Measurements from ENCODE around the gene FGF1. TPM values are rescaled to one million over a fixed set of nuclear protein-coding genes. Genes with fewer than 3 reads are reported as not detected.

Gene FGF1
- total RNA-seq, 2 donors from 2014 or later = 0.77 TPM; not detected in 1

GRCh38 chr5:142660196-142660595 lies 25.7 kb downstream of the FGF1 start:
- H3K4me3 ChIP-seq (ENCODE audit: low read length) = no peak overlapping the region
- H3K27me3 ChIP-seq (ENCODE audit: control insufficient read depth, insufficient read depth, low read length, poor library complexity, severe bottlenecking) = no peaks in the 10 kb centered on the region
- H3K27ac ChIP-seq (ENCODE audit: low read depth, low read length) = no peak overlapping the region
- H3K27me3 Mint-ChIP-seq (ENCODE audit: insufficient read depth) = peaks cover 2% of the 10 kb centered on the region
- H3K4me1 ChIP-seq (ENCODE audit: control insufficient read depth, insufficient read depth, low read length) = peaks cover 5% of the 10 kb centered on the region
- H3K9me3 ChIP-seq (ENCODE audit: control insufficient read depth, low read length) = no peaks in the 10 kb centered on the region
- peaks cover 21% of the 10 kb centered on the region for H3K4me1 Mint-ChIP-seq
- H3K36me3 Mint-ChIP-seq (ENCODE audit: low read depth) = no peaks in the 10 kb centered on the region
- WGBS, 2 experiments (ENCODE audit: insufficient coverage in 1 of 2, insufficient read length in 1 of 2) = 93 to 95% methylated on average over 6 to 10 of the region's 10 CpGs
- no peak overlapping the region for H3K4me3 Mint-ChIP-seq
- no peak overlapping the region for H3K27ac Mint-ChIP-seq
- no peak overlapping the region for H3K9ac ChIP-seq (ENCODE audit: extremely low read depth, low read length, poor library complexity, severe bottlenecking)
- H3K9me3 Mint-ChIP-seq = no peaks in the 10 kb centered on the region
- DNase-seq = no peak
- H3K36me3 ChIP-seq (ENCODE audit: control insufficient read depth, insufficient read depth, low read length) = no peaks in the 10 kb centered on the region
- TF ChIP-seq CTCF (conservative IDR thresholded peaks at IDR 0.05) = no peak

DNA sequence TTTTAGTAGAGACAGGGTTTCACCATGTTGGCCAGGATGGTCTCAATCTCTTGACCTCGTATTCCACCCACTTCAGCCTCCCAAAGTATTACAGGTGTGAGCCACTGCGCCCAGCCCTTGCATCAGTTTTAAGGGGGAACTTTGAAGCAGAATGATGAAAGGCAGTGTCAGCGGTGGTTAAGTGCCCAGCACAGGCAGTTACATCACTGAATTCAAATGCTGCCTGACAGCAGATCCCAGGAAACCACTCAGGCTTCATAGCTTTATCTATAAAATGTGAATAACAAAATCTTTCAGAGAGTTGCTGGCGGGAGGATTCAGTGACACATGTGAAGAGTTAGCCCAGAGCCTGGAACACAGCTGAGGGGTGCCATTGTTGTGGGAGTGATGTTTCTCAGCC lies 26.5 kb downstream of the FGF1 start:
- no peaks in the 10 kb centered on the region for H3K9me3 ChIP-seq (ENCODE audit: control insufficient read depth, low read length)
- WGBS, 2 experiments (ENCODE audit: insufficient coverage in 1 of 2, insufficient read length in 1 of 2) = 84 to 94% methylated on average over 2 to 4 of the region's 4 CpGs
- H3K9me3 Mint-ChIP-seq = no peaks in the 10 kb centered on the region
- H3K4me3 ChIP-seq (ENCODE audit: low read length) = no peak overlapping the region
- no peak for TF ChIP-seq CTCF (conservative IDR thresholded peaks at IDR 0.05)
- no peak overlapping the region for H3K27ac Mint-ChIP-seq
- DNase-seq = no peak
- no peaks in the 10 kb centered on the region for H3K27me3 ChIP-seq (ENCODE audit: control insufficient read depth, insufficient read depth, low read length, poor library complexity, severe bottlenecking)
- H3K4me1 Mint-ChIP-seq = peaks cover 21% of the 10 kb centered on the region
- peaks cover 5% of the 10 kb centered on the region for H3K4me1 ChIP-seq (ENCODE audit: control insufficient read depth, insufficient read depth, low read length)
- no peaks in the 10 kb centered on the region for H3K36me3 ChIP-seq (ENCODE audit: control insufficient read depth, insufficient read depth, low read length)
- no peak overlapping the region for H3K4me3 Mint-ChIP-seq
- no peaks in the 10 kb centered on the region for H3K36me3 Mint-ChIP-seq (ENCODE audit: low read depth)
- H3K27me3 Mint-ChIP-seq (ENCODE audit: insufficient read depth) = peaks cover 2% of the 10 kb centered on the region
- H3K9ac ChIP-seq (ENCODE audit: extremely low read depth, low read length, poor library complexity, severe bottlenecking) = no peak overlapping the region
- H3K27ac ChIP-seq (ENCODE audit: low read depth, low read length) = no peak overlapping the region

DNA sequence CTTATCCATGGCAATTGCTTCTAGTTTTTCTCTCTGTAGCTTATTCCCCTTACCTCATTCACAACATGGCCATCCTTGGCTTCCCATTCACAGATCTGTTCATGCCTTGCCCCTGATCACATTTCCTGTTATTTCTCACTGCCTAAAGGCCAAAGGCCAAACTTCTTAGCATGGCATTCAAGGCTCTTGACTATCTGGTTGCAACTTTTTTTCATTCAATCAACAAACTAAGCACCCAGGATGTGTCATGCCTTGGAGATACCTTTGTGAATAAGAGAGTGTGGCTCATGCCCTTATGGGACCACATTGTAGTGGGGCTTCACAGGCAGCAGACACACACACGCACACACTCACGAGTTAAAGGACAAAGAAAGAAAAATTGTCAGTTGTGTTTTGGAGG lies 27.6 kb downstream of the FGF1 start:
- peaks cover 2% of the 10 kb centered on the region for H3K27me3 Mint-ChIP-seq (ENCODE audit: insufficient read depth)
- no peaks in the 10 kb centered on the region for H3K4me1 ChIP-seq (ENCODE audit: control insufficient read depth, insufficient read depth, low read length)
- WGBS, 2 experiments (ENCODE audit: insufficient coverage in 1 of 2, insufficient read length in 1 of 2) = 99 to 100% methylated on average over 2 of the region's 2 CpGs
- H3K36me3 Mint-ChIP-seq (ENCODE audit: low read depth) = no peaks in the 10 kb centered on the region
- H3K36me3 ChIP-seq (ENCODE audit: control insufficient read depth, insufficient read depth, low read length) = no peaks in the 10 kb centered on the region
- TF ChIP-seq CTCF (conservative IDR thresholded peaks at IDR 0.05) = no peak
- H3K27ac ChIP-seq (ENCODE audit: low read depth, low read length) = no peak overlapping the region
- no peak overlapping the region for H3K4me3 Mint-ChIP-seq
- no peaks in the 10 kb centered on the region for H3K27me3 ChIP-seq (ENCODE audit: control insufficient read depth, insufficient read depth, low read length, poor library complexity, severe bottlenecking)
- no peaks in the 10 kb centered on the region for H3K9me3 ChIP-seq (ENCODE audit: control insufficient read depth, low read length)
- peaks cover 15% of the 10 kb centered on the region for H3K4me1 Mint-ChIP-seq
- no peak for DNase-seq
- H3K9me3 Mint-ChIP-seq = no peaks in the 10 kb centered on the region
- H3K9ac ChIP-seq (ENCODE audit: extremely low read depth, low read length, poor library complexity, severe bottlenecking) = no peak overlapping the region
- H3K27ac Mint-ChIP-seq = no peak overlapping the region
- H3K4me3 ChIP-seq (ENCODE audit: low read length) = no peak overlapping the region
